ENCODE data around the gene LDLRAD4.

LDLRAD4 gene

GRCh38 chr18:13382954-13383827 lies 164.6 kb downstream of the LDLRAD4 start:
- Histone ChIP-seq H2AFZ (ENCODE audit: low read depth, low read length) (no peak overlapping the region), H3K4me1 (ENCODE audit: insufficient read depth, low read length) (no peaks in the 10 kb centered on the region), H3K9ac (ENCODE audit: low read depth, low read length) (no peak overlapping the region), H3K27ac (ENCODE audit: low read length) (no peak overlapping the region; the same call in 1 of the 2 replicates), H3K9me3 (ENCODE audit: insufficient read depth, low read length, severe bottlenecking) (no peaks in the 10 kb centered on the region), H4K20me1 (ENCODE audit: insufficient read depth, low read length) (no peaks in the 10 kb centered on the region), H3K79me2 (ENCODE audit: insufficient read depth, low read length) (peaks cover 31% of the 10 kb centered on the region), H3K4me3 (ENCODE audit: low read depth in 1 of 2, low read length in 2 of 2) (no peak overlapping the region), H3K36me3 (ENCODE audit: insufficient read depth, low read length) (peaks cover 12% of the 10 kb centered on the region), H3K4me2 (ENCODE audit: insufficient read depth, low read length) (no peak overlapping the region), H3K27me3 (ENCODE audit: insufficient read depth, low read length, poor library complexity) (no peaks in the 10 kb centered on the region)
- DNase-seq (no peak), ATAC-seq (ENCODE audit: insufficient read depth, low read depth) (no peak)
- TF ChIP-seq EZH2 (IDR thresholded peaks at IDR 0.05; ENCODE audit: borderline replicate concordance, low read depth, low read length, severe bottlenecking) (no peak), CTCF (IDR thresholded peaks at IDR 0.05; ENCODE audit: borderline replicate concordance, extremely low read depth, low read length, poor library complexity, severe bottlenecking) (no peak)

- no peak overlapping the region for H2AFZ ChIP-seq (ENCODE audit: low read depth, low read length)
- DNase-seq (no peak), ATAC-seq (ENCODE audit: insufficient read depth, low read depth) (no peak)
Observed at GRCh38 chr18:13386891-13387801, 168.6 kb downstream of the LDLRAD4 start.

GRCh38 chr18:13387855-13388548 lies 169.4 kb downstream of the LDLRAD4 start:
- Histone ChIP-seq H4K20me1 (ENCODE audit: insufficient read depth, low read length) (0 out of 2 replicates have a peak, but pooled peaks cover 3% of the 10 kb centered on the region), H3K4me1 (ENCODE audit: insufficient read depth, low read length) (no peaks in the 10 kb centered on the region), H3K27ac (ENCODE audit: low read length) (no peak overlapping the region; the same call in 1 of the 2 replicates), H3K4me2 (ENCODE audit: insufficient read depth, low read length) (no peak overlapping the region), H2AFZ (ENCODE audit: low read depth, low read length) (no peak overlapping the region), H3K9me3 (ENCODE audit: insufficient read depth, low read length, severe bottlenecking) (no peaks in the 10 kb centered on the region), H3K27me3 (ENCODE audit: insufficient read depth, low read length, poor library complexity) (no peaks in the 10 kb centered on the region), H3K4me3 (ENCODE audit: low read depth in 1 of 2, low read length in 2 of 2) (no peak overlapping the region), H3K79me2 (ENCODE audit: insufficient read depth, low read length) (0 out of 2 replicates have a peak, but pooled peaks cover 5% of the 10 kb centered on the region), H3K36me3 (ENCODE audit: insufficient read depth, low read length) (peaks cover 29% of the 10 kb centered on the region), H3K9ac (ENCODE audit: low read depth, low read length) (no peak overlapping the region)
- DNase-seq (no peak), ATAC-seq (ENCODE audit: insufficient read depth, low read depth) (no peak)
- TF ChIP-seq CTCF (IDR thresholded peaks at IDR 0.05; ENCODE audit: borderline replicate concordance, extremely low read depth, low read length, poor library complexity, severe bottlenecking) (no peak), EZH2 (IDR thresholded peaks at IDR 0.05; ENCODE audit: borderline replicate concordance, low read depth, low read length, severe bottlenecking) (no peak)

More at GRCh38 chr18:13386891-13387801, 168.6 kb downstream of the LDLRAD4 start:
- TF ChIP-seq EZH2 (IDR thresholded peaks at IDR 0.05; ENCODE audit: borderline replicate concordance, low read depth, low read length, severe bottlenecking) = no peak
- TF ChIP-seq CTCF (IDR thresholded peaks at IDR 0.05; ENCODE audit: borderline replicate concordance, extremely low read depth, low read length, poor library complexity, severe bottlenecking) = no peak
- Histone ChIP-seq H3K4me3 (ENCODE audit: low read depth in 1 of 2, low read length in 2 of 2) (no peak overlapping the region), H3K79me2 (ENCODE audit: insufficient read depth, low read length) (peaks cover 11% of the 10 kb centered on the region; the same call in 1 of the 2 replicates), H3K27ac (ENCODE audit: low read length) (no peak overlapping the region), H3K27me3 (ENCODE audit: insufficient read depth, low read length, poor library complexity) (no peaks in the 10 kb centered on the region), H3K36me3 (ENCODE audit: insufficient read depth, low read length) (peaks cover 29% of the 10 kb centered on the region), H3K9me3 (ENCODE audit: insufficient read depth, low read length, severe bottlenecking) (no peaks in the 10 kb centered on the region), H3K4me1 (ENCODE audit: insufficient read depth, low read length) (no peaks in the 10 kb centered on the region), H4K20me1 (ENCODE audit: insufficient read depth, low read length) (0 out of 2 replicates have a peak, but pooled peaks cover 3% of the 10 kb centered on the region), H3K9ac (ENCODE audit: low read depth, low read length) (no peak overlapping the region), H3K4me2 (ENCODE audit: insufficient read depth, low read length) (no peak overlapping the region)

Data from DND-41 (cell line).